Measurements from ENCODE around the gene UNC13A.
A peak's percentile ranks its signal among the peaks of the same experiment; 100 is the strongest.
"Not testable (repeated sequence)": the region's sequence is repeated elsewhere in the genome, so short reads cannot be mapped to it uniquely, and the experiment has no call there.

Gene UNC13A

DNA sequence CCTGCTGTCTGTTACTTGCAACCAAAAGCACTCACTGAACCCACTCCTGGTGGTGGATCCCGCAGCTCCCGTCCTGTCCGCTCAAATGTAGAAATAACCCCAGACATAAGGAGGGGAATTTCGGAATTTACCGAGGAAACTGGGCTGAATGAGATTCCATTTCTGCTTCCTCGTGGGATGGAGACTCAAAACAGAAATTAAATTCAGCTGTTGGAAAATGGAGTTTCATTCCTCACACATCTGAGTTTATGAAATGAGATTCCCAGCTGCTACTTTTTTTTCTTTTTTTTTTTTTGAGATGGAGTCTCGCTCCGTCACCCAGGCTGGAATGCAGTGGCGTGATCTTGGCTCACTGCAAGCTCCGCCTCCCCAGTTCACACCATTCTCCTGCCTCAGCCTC is 88.4 kb downstream of the UNC13A start:
- DNase-seq = no peak

DNA sequence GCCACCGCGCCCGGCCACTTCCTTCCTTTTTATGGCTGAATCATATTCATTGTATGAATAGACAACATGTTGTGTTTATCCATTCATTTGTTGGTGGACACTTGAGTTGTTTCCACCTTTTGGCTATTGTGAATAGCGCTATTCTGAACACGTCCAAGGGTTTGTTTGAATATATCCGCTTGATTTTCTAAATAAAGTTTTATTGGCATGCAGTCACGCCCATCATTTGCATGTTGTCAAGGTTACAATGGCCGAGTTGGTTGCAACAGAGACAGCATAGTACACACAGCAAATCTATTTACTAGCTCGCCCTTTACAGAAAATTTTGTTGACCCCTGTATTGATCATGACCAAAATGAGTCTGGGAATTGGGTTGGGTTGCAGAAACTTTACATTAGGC is 89.2 kb downstream of the UNC13A start:
- DNase-seq = no peak

DNA sequence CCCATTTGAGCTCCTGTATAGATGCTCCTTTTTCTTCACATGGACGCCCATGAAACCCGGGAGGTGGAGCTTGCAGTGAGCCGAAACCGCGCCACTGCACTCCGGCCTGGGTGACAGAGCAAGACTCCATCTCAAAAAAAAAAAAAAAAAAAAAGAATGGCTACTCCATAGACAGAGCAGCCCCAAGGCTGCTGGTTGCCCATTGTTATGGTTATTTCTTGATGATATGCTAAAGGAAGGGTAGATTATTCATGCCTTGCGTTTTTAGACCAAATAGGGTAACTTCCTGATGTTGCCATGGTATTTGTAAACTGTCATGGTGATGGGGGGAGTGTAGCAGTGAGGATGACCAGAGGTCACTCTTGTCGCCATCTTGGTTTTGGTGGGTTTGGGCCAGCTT is 90.1 kb downstream of the UNC13A start:
- not testable (repeated sequence) for DNase-seq

DNA sequence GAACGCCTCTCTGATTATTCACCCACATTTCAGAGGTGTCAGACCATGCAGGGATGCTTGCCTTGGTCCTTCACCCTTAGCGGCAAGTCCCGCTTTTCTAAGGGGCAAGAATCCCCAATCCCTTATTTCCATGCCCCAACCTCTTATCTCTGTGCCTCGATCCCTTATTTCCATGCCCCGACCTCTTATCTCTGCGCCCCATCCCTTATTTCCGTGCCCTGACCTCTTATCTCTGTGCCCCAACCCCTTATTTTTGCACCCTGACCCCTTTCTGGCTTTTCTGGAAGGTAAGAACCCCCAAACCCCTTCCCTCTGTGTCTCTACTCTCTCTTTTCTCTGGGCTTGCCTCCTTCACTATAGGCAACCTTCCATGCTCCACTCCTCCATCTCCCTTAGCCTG is 93.9 kb downstream of the UNC13A start:
- DNase-seq = not testable (repeated sequence)

DNA sequence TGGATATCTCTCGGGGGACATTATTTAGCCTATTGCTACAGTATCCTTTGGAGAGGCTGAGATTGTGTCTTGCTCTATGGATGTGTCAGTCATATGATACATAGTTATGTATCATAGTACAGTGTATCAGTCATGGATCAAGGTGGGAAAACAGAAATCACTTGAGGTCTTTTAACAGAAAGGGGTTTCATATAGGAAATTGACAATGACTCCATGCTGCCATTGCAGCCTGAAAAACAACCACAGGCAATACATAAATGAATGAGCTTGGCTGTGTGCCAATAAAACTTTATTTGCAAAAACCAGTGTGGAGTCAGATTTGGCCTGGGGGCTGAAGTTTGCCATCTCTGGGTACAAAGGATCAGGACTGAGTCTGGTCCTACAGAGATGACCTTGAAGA is 97.3 kb downstream of the UNC13A start:
- no peak for DNase-seq

DNA sequence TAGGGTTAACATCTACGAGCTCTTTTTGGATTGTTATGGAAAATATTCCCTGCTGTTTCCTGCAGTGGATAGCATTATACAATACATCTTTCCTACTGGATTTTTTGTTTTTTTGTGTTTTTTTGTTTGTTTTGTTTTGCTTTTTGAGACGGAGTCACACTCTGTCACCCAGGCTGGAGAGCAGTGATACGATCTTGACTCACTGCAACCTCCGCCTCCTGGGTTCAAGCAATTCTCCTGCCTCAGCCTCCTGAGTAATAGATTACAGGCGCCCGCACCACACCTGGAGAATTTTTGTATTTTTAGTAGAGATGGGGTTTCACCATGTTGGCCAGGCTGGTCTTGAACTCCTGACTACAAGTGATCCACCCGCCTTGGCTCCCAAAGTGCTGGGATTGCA is 102.8 kb downstream of the UNC13A start:
- DNase-seq = not testable (repeated sequence)

DNA sequence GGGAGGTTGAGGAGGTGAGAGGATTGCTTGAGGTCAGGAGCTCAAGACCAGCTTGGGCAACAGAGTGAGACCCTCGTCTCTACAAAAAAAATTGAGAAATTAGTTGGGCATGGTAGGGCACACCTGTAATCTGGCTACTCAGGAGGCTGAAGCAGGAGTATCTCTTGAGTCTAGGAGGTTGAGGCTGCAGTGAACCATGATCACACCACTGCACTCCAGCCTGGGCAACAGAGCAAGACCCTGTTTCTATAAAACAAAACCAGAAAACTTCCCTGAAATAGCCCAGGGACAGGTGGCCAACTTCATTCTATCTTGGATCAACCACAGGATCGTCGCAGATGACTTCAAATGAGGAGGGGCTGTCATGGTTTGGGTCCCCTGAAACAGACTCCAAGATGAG is 104.0 kb downstream of the UNC13A start:
- no peak for DNase-seq

DNA sequence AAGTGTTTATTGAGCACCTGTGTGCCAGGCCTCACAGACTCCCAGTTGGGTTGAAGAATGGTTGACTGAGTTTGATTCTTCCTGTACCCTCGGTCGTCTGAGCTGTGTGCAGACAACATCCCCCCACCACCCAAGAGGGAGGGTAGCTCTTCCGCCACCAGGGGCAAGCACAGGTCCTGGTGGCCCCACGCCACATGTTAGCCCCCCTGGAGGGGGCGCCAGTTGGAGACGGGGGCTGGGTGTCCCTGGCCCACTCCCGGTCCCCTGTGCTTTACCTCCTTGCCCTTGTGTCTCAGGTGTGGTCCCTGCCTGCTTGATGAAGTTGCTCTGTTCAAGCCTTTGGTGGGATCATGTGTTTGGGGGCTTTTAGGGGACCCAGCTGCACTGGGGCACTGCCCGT is 105.5 kb downstream of the UNC13A start:
- no peak for DNase-seq

DNA sequence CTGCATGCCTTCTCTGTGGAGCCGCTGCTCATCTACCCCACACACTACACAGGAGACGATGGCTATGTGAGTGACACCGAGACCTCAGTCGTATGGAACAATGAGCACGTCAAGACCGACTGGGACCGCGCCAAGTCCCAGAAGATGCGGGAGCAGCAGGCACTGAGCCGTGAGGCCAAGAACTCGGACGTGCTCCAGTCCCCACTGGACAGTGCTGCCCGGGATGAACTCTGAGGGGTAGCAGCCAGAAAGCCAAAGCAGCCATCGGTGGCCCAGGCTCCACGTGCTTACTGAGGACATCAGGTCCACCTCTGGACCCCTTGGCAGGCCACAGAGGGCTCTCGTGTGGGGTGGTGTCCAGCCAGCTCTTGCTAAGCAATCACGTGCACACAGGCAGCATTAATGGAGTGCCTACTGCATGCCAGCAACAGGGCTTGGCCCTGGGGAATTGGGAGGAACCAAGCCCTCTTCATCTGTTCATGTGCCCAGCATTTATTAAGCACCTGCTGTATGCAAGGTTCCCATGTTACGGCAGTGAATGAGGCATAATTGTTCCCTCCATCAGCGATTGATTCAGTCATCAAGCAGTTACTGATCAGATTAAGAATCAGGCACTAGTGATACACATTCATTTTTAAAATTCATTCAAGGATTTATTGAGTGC is 106.8 kb downstream of the UNC13A start:
- no peak for DNase-seq

DNA sequence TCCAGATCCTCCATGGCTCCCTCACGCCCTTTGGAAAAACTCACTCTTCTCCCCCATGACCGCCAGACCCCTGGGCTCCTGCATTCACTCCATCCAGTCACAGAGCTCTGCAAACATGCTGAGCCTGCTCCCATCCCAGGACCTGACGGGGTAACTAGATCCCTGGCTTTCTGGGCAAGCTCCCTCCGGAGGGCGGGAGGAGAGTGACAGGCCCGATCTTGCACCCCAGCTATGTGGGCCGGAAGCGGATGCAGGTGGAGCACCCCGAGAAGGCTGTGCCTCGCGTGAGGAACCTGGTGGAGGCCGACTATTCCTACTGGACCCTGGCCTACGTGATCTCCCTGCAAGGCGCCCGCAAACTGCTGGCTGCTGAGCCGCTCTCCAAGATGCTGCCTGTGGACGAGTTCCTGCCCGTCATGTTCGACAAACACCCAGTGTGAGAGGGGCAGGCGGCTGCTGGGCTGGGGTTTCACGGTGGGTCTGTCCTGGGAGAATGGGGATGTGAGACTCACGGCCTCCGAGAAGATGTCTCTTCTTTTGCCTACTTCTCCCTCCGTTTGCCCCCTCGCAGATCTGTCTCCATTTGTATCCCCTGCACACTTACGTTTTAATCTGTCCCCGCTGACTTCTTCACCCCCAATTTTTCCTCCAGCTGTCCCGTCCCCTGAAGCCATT is 107.5 kb downstream of the UNC13A start:
- no peak for DNase-seq

DNA sequence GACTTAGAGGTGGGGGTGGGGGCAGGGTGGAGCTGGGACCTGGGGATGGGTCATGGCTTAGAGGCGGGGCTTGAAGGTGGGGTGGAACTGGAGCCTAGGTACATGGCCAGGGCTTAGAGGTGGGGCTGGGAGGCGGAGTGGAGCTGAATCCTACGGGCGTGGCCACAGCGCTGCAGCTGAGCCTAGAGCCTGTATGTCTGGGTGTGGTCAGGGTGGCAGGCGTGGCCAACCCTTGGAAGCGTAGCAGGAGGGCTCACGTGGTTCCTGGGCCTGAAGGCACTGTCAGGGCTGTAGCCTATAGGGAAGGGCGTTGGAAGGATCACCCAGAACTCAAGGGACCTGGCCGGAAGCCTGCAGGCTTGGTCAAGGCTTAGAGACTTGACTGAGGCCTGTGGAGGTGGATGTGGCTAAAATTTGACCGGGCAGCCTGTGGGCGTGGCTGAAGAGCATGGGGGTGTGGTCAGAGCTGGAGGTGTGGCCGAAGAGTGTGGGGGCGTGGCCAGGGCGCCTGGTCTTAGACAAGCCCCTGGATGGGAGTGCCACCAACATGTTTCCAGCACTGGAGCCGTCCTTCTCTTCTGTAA is 108.4 kb downstream of the UNC13A start:
- DNase-seq = peak; percentile 32

DNA sequence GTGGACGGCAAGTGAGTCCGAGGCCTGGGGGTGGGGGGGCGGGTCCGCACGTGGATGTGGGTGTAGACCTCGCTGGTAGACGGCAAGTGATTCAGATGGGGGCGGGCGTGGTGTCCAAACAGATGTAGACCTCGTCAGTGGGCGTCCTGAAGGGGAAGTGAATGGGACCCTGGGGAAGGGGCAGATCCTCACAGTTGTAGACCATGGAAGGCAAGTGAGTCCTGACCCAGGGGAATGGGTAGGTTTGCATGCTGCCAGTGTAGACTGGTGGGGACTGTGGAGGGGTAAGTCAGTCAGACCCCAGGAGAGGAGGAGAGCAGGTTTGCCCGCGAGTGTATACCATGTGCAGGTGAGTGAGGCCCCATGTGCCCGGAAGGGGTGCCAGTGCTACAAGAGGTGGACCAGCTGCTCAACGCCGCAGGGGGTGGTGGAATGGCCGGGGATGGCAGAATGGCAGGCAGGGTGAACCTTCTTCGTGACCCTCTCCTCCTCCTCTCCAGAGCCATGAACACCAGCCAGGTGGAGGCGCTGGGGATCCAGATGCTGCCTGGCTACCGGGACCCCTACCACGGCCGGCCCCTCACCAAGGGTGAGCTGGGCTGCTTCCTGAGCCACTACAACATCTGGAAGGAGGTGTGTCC is 110.6 kb downstream of the UNC13A start:
- no peak for DNase-seq

DNA sequence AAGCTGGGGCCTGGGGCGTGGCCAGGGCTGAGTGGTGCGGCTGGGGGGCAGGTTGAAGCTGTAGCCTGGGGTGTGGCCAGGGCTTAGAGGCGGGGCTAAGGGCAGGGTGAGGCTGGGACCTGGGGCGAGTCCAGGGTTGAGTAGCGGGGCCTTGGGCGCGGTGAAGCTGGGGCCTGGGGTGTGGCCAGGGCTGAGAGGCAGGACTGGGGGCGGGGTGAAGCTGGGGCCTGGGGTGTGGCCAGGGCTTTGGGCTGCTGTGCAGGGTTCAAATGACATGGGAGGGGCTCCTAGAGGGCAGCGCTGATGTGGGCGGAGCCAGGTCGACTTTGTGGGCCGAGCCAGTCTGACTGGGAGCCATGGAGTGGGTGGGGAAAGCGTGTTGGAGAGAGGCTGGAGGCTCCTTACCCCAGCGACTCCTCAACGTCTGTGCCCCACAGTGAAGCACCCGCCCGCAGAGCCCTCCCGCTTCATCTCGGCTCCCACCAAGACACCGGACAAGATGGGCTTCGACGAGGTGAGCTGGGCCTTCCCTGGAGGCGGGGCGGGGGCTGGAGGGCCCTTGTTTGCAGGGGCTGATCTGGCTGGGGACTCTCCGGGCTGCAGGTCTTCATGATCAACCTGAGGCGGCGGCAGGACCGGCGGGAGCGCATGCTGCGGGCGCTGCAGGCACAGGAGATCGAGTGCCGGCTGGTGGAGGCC is 111.2 kb downstream of the UNC13A start:
- peak; percentile 62 for DNase-seq

DNA sequence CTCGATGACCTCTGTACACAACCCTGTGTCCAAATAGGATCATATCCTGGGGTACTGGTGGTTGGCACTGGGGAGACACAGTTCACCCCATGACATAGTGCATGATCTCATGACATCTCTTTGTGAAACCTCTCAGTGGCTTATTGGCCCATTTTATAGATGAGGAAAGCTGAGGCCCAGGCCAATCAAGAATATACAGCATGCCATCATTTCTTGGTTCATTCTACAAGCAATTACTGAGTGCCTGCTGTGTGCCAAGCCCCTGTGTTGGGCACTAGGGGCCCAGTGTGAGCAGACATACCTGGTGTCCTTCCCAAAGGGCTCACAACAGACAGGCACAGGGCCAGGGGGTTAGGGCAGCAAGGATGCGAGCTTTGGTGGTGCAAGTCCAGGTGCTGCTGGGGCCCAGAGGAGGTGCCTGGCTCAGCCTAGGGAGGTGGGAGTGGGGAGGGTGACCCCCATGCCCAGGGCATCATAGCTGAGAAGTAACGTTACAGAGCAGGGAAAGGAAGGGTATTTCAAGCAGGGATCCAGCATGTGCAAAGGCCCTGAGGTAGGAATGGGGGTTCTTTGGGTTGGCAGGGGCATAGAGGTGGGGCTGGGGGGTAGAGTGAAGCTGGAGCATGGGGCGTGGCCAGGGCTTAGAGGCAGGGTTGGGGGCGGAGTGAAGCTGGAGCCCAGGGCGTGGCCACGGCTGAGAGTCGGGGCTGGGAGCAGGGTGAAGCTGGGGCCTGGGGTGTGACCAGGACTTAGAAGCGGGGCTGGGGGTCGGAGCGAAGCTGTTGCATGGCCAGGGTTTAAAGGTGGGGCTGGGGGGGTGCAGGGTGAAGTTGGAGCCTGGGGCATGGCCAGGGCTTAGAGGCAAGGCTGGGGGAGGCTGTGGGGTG is 112.0 kb downstream of the UNC13A start:
- peak; percentile 32 for DNase-seq

DNA sequence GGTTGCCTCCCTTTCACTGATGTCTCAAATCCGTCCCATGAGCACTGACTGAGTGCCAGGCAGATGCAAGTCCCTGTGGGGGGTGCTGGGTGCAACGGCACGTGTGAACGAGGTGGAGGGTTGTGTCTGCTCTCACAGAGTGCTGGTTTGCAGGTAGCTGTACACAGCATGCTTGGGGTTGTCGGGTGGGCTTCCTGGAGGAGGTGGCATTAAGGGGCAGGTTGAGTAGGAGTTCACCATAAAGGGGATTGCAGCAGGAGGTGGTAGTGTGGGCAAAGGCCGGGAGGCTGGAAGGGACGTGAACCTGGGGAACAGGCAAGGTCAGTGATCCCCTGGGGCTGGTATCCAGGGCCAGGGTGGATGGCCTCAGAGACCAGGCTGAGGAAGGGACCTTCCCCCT is 115.5 kb downstream of the UNC13A start:
- no peak for DNase-seq

DNA sequence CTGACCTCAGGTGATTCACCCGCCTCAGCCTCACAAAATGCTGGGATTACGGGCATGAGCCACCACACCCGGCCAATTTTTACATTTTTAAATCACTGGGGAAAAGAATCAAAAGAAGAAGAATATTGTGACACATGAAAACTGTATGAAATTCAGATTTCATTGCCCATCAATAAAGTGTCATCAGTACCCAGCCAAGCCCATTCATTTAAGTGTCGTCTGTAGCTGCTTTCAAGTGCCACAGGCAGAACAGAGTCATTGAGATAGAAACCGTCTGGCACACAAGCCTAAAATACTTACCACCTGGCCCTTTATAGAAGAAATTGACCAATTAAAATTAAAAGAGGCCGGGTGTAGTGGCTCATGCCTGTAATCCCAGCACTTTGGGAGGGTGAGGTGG is 117.4 kb downstream of the UNC13A start:
- DNase-seq = no peak

DNA sequence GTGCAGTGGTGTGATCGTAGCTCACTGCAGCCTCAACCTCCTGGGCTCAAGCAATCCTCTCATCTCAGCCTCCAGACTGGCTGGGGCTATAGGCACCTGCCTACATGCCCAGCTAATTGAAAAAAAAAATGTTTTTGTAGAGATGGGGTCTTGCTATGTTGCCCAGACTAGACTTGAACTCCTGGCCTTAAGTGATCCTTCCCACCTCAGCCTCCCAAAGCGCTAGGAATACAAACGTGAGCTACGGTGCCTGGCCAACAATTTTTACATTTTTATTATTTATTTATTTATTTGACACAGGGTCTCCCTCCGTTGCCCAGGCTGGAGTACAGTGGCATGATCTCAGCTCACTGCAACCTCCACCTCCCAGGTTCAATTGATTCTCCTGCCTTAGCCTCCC is 117.9 kb downstream of the UNC13A start:
- DNase-seq = not testable (repeated sequence)

DNA sequence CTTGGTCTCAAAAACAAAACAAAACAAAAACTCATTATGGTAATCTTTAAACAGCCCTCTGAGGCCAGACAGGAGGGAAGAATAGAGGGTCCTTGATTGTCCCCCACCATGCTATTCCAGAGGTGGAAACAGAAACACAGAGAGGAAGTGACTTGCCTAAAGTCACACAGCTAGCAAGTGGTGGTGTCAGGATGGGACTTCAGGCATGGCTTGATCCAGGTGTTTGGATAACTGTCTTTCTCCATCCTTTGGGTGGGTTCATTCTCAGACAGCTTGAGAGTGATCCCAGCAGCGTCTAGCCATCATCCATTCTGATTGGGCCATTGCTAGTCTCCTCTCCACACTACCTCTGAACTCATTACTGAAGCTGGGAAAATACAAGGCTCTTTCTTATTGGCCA is 120.2 kb downstream of the UNC13A start:
- no peak for DNase-seq

DNA sequence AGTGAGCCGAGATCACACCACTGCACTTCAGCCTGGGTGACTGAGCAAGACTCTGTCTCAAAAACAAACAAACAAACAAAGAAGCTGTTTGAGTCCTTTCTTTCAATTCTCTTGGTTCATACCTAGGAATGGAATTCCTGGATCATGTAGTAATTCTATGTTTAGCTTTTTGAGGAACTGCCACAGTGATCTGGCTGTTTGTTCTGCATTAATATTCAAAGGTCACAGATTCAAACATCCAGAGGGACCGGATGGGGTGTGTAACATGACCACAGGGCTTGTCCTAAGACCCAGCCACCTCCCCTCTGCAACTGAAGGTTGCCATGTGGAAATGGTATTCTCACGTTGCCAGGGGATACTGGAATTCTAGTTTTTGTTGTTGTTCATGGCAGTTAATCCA is 122.5 kb downstream of the UNC13A start:
- no peak for DNase-seq

DNA sequence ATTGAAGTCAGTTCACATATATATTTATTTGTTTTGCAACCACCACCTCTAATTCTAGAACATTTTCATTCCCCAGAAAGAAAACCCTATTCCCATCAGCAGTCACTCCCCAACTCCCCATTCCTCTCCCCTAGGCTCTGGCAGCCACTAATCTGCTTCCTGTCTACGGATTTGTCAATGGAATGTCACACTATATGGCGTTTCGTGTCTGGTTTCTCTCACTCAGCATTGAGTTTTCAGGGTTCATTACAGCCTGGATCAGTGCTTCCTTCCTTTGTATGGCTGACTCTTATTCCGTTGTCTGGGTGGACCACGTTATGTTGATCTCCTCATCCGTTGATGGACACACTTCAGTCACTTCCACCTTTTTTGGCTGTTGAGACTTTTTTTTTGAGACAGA is 123.4 kb downstream of the UNC13A start:
- DNase-seq = no peak

DNA sequence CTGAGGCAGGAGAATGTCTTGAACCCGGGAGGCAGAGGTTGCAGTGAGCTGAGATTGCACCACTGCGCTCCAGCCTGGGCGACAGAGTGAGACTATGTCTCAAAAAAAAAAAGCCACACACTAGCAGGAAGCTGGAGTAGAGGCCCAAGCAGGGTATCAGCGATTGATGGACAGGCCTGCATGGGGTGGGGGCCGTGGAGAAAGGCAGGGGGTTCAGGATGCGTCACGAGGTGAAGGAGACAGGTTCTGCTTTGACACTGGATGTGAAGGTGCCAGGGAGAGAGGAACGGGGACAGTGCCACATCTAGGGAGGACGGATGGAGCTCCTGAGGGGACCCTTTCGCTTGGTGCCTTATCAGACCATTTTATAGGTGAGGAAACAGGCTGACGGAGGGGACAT is 125.6 kb downstream of the UNC13A start:
- no peak for DNase-seq

DNA sequence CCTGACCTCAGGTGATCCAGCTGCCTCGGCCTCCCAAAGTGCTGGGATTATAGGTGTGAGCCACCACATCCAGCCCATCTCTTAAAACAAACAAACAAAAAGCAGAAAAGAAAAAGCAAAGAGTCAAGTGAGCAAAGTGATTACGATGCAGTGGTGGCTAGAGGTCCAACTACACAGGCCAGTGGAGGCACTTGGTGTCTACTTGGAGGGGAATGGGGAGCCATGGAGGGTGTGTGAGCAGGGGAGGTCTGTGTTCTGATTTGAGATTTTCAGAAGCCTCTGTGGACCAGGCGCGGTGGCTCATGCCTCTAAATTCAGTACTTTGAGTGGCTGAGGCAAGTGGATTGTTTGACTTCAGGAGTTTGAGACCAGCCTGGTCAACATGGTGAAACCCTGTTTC is 126.1 kb downstream of the UNC13A start:
- no peak for DNase-seq
